HL-60 (cell line): Measurements from ENCODE around the gene PDZD8.

ENCODE experiments used
- DNase-seq, 2 experiments: peaks; one replicate each; pipeline ENCODE4 v3.0.0-alpha.2; 2010 to 2020; ENCODE audit warnings: low read depth in 1 of 2, low spot score in 1 of 2
- H3K27ac ChIP-seq: fragments of 250-450 bp; sonication (Bioruptor Pico); replicated peaks from 2 replicates; pipeline ENCODE4 v1.5.1; 2020; ENCODE audit warnings: mild to moderate bottlenecking, moderate library complexity
- H3K27me3 ChIP-seq: fragments of 250-450 bp; sonication (Bioruptor Pico); 2 replicates; pipeline ENCODE4 v1.5.1; 2021; ENCODE audit warnings: mild to moderate bottlenecking, moderate library complexity; ENCODE audit not compliant: insufficient read depth, poor library complexity, severe bottlenecking
- H3K4me3 ChIP-seq: replicated peaks from 2 replicates; pipeline ENCODE4 v1.5.1; 2011; ENCODE audit warnings: mild to moderate bottlenecking, control low read depth, low read length; ENCODE audit not compliant: insufficient read depth
- CTCF ChIP-seq: IDR thresholded peaks from one replicate; pipeline ENCODE4 v1.5.1; 2011; ENCODE audit warnings: low read length, control low read depth, inconsistent platforms; ENCODE audit not compliant: insufficient read depth
- GABPA ChIP-seq: IDR thresholded peaks from 2 replicates; pipeline ENCODE4 v1.6.1; 2012; ENCODE audit warnings: low read depth
- POLR2AphosphoS5 ChIP-seq: IDR thresholded peaks from 2 replicates; pipeline ENCODE4 v1.6.1; 2012; ENCODE audit warnings: low read depth
- REST ChIP-seq: IDR thresholded peaks from 2 replicates; pipeline ENCODE4 v1.6.1; 2012; ENCODE audit warnings: low read depth; ENCODE audit not compliant: insufficient replicate concordance
- SPI1 ChIP-seq: IDR thresholded peaks from 2 replicates; pipeline ENCODE4 v1.6.1; 2012; ENCODE audit warnings: low read depth, mild to moderate bottlenecking, borderline replicate concordance

Gene PDZD8

DNA sequence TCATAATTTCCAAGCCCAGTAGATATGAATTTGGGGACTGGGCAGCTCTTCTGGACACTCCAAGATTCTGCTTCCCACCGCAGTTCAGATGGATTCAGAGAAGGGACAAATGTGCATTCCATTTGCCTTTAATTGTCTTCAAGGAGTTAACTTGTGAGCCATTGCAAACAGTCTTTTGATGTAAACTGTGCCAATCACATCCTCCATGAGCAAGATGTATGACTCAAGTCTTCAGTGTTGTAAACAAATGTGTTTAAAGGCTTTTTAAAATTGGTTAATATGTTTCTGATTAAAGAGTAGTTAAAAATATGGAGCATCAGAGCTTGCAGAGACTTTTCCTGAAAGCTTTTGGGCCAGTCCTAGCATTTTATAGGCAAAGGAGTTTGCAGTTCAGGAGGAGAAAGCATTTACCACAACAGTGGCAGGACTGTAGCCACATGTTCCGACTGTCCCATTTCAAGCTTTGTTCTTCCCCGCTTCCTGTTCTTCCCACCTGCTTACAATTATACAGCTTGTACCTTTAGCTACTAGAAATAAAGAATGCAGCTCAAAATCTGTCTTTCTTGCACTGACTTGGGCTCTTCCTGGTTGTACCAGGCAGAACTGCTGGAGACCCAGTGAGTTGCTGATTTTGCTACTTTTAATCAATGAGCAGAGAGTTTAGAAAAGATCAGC lies 128.1 kb downstream of the PDZD8 start:
- H3K27ac ChIP-seq = no peak overlapping the region
- H3K4me3 ChIP-seq = no peak overlapping the region
- peaks cover 31% of the 10 kb centered on the region for H3K27me3 ChIP-seq
- DNase-seq = no peak
- TF ChIP-seq REST = no peak
- no peak for TF ChIP-seq CTCF
- no peak for TF ChIP-seq GABPA
- TF ChIP-seq POLR2AphosphoS5 = no peak
- TF ChIP-seq SPI1 = no peak

- DNase-seq = no peak
- H3K27ac ChIP-seq = no peak overlapping the region
- no peak overlapping the region for H3K4me3 ChIP-seq
- TF ChIP-seq POLR2AphosphoS5 (no peak), SPI1 (no peak)
- peaks cover 36% of the 10 kb centered on the region for H3K27me3 ChIP-seq
Observed at GRCh38 chr10:117242463-117242832, 132.8 kb downstream of the PDZD8 start.

DNA sequence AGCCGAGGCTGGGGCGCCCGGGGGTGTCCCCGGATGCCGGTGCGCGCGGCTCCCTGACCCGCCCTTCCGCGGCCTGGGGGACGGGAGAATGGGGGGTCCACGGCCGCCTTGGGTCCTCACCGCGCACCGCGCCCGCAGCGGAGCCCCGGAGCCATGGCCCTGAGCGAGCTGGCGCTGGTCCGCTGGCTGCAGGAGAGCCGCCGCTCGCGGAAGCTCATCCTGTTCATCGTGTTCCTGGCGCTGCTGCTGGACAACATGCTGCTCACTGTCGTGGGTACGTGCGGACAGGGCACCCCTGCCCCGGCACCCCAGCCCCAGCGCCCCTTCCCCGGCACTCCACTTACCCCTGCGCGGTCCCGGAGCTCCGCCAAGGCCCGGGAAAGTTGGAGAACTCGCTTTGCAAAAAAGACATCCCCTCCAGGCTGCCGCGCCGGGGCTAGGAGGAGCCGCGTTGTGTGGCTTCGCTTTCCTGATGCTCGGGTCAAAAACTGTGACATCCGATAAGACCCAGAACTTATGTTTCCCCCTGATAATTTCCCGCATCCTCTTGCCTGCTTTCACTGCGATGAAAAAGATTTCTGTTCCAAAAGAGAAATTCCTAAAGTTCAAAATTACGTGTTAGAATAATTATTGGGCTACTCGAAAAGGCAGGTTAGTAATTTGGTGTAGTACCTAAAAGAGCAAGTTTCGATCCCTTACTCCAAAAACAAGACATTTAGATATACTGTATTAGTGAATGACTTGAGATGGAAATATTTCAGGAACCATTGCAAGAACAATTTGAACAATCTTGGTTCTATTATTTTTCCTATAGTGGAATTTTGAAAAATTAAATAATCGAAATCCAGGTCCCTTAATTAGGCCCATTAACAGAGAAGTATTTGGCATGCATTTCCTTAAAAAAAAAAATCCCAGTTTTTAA lies 133.4 kb downstream of the PDZD8 start:
- no peak overlapping the region for H3K4me3 ChIP-seq
- no peak for TF ChIP-seq CTCF
- TF ChIP-seq POLR2AphosphoS5 = no peak
- no peak for TF ChIP-seq SPI1
- no peak for TF ChIP-seq REST
- no peak for TF ChIP-seq GABPA
- no peak overlapping the region for H3K27ac ChIP-seq
- DNase-seq = no peak
- peaks cover 33% of the 10 kb centered on the region for H3K27me3 ChIP-seq
